GM18498 (cell line): ENCODE measurements around the gene SLC41A1.

Experiments used
- ATAC-seq: cut with Tn5 transposase; IDR thresholded peaks from one replicate; pipeline ENCODE4 v1.9.1; 2021; ENCODE audit warnings: mild to moderate bottlenecking, moderate library complexity; ENCODE audit not compliant: unreplicated experiment

Gene SLC41A1

GRCh38 chr1:205823260-205823659 is 10.3 kb upstream of the SLC41A1 start:
- ATAC-seq, result peak; percentile 40

- ATAC-seq, result no peak
Measured at GRCh38 chr1:205822397-205822796, 9.4 kb upstream of the SLC41A1 start.

- no peak for ATAC-seq
Measured at GRCh38 chr1:205817988-205818387, 5.0 kb upstream of the SLC41A1 start.

GRCh38 chr1:205817364-205817763 is 4.4 kb upstream of the SLC41A1 start:
- ATAC-seq, result no peak

- ATAC-seq, result no peak
Measured at GRCh38 chr1:205813755-205814058, 709 bp upstream of the SLC41A1 start.

GRCh38 chr1:205812271-205812877 is 624 bp downstream of the SLC41A1 start:
- ATAC-seq, result peak; percentile 5

- no peak for ATAC-seq
Measured at GRCh38 chr1:205811660-205812059, 1.3 kb downstream of the SLC41A1 start.

- ATAC-seq, result no peak
Measured at GRCh38 chr1:205810448-205811157, 2.4 kb downstream of the SLC41A1 start.

GRCh38 chr1:205809942-205810345 is 3.1 kb downstream of the SLC41A1 start:
- ATAC-seq, result no peak

GRCh38 chr1:205809469-205809868 is 3.5 kb downstream of the SLC41A1 start:
- no peak for ATAC-seq

GRCh38 chr1:205805082-205805711 is 7.8 kb downstream of the SLC41A1 start:
- no peak for ATAC-seq

GRCh38 chr1:205804605-205805004 is 8.4 kb downstream of the SLC41A1 start:
- ATAC-seq, result no peak

GRCh38 chr1:205803986-205804385 is 9.0 kb downstream of the SLC41A1 start:
- ATAC-seq, result no peak

- ATAC-seq, result no peak
Measured at GRCh38 chr1:205802060-205802459, 10.9 kb downstream of the SLC41A1 start.

- ATAC-seq, result no peak
Measured at GRCh38 chr1:205800981-205801703, 11.9 kb downstream of the SLC41A1 start.

- ATAC-seq, result no peak
Measured at GRCh38 chr1:205800427-205800826, 12.6 kb downstream of the SLC41A1 start.

- ATAC-seq, result no peak
Measured at GRCh38 chr1:205798577-205798976, 14.4 kb downstream of the SLC41A1 start.

GRCh38 chr1:205797168-205797567 is 15.8 kb downstream of the SLC41A1 start:
- ATAC-seq, result no peak

GRCh38 chr1:205794011-205794730 is 18.8 kb downstream of the SLC41A1 start:
- ATAC-seq, result peak; percentile 73

- ATAC-seq, result no peak
Measured at GRCh38 chr1:205792961-205793673, 19.9 kb downstream of the SLC41A1 start.
